GM12864 (cell line): Measurements from ENCODE around the gene NRP1.

Experiments
- DNase-seq: peaks from one replicate; pipeline ENCODE4 v3.0.0-alpha.2; 2011; ENCODE audit warnings: low read depth
- H3K4me3 ChIP-seq: 2 replicates; pipeline ENCODE4 v1.5.1; 2011; ENCODE audit warnings: mild to moderate bottlenecking, low read depth, low read length, control low read depth
- TF ChIP-seq, protein P1 (sequence below): IDR thresholded peaks from 2 replicates; pipeline ENCODE4 v1.5.1; 2011; ENCODE audit warnings: low read depth, mild to moderate bottlenecking, moderate library complexity, low read length, control low read depth, inconsistent platforms; ENCODE audit errors: missing control alignments

Gene NRP1

DNA sequence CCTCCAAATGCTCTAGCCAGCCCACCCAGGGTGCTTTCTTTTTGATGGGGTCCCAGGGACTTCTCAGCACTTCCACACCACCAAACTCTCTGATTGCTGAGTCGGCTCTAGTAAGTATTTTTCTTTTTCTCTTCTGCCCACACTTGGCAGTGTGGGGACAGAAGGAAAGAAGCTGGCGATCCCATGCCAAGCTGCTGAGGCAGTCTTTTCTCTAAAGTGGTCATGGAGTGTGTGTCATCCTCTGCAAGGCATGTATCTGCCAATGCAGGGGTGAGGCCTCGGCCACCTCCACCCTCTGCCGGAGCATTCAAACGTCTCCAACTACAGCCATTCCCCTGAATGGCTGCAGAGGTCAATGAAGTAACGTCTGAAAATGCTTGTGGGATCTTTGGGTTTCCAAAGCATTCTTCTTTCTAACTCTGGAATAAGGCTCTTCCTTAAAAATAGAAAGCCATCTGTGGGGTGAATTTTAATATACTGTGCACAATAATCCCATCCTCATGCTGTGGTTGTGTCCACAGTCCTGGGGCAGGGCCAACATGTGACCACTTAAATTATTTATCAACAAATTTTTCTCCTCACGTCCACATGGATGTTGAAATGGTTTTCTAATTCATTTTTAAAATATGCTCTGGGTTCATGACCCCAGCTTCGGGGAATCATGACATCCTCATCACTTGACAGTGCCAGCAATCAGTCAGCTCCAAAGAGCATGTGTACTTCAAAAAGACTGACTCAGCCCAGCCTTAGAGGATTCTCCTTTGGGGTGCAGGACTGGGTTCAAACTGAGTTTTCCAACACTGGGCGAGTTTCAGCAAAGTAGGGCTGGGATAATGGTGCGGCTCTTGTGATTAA lies 205.1 kb downstream of the NRP1 start:
- no peak overlapping the region for H3K4me3 ChIP-seq
- TF ChIP-seq, protein P1, sequence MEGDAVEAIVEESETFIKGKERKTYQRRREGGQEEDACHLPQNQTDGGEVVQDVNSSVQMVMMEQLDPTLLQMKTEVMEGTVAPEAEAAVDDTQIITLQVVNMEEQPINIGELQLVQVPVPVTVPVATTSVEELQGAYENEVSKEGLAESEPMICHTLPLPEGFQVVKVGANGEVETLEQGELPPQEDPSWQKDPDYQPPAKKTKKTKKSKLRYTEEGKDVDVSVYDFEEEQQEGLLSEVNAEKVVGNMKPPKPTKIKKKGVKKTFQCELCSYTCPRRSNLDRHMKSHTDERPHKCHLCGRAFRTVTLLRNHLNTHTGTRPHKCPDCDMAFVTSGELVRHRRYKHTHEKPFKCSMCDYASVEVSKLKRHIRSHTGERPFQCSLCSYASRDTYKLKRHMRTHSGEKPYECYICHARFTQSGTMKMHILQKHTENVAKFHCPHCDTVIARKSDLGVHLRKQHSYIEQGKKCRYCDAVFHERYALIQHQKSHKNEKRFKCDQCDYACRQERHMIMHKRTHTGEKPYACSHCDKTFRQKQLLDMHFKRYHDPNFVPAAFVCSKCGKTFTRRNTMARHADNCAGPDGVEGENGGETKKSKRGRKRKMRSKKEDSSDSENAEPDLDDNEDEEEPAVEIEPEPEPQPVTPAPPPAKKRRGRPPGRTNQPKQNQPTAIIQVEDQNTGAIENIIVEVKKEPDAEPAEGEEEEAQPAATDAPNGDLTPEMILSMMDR: no peak
- no peak for DNase-seq

DNA sequence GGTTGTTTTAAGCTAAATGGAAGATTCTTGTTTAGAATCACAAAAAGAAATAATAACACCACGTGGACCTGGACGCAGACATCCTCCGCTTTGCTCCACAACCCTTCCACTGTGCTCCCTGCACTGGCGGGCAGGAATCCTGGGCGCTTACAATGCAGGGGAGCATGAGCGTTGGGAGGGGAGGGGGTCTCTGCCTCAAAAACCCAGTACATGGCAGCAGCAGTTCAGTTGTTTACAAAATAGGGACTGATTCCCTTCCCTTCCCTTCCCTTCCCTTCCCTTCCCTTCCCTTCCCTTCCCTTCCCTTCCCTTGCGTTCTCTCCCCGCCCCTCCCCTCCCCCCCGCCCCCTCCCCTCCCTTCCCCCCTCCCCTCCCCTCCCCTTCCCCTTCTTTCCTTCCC lies 206.8 kb downstream of the NRP1 start:
- TF ChIP-seq, protein P1: no peak
- no peak for DNase-seq
- no peak overlapping the region for H3K4me3 ChIP-seq
